SKM-1 treated with dmso at 0.1 percent for 144 hours (cell line): ENCODE results near the gene ATP13A5.

Source experiments
- DNase-seq: peaks from one replicate; lab custom pipeline; 2025; ENCODE audit not compliant: unreplicated experiment; lab: John Stamatoyannopoulos, UW

ATP13A5 gene

GRCh38 chr3:193347521-193348501 is 30.7 kb downstream of the ATP13A5 start:
- no peak for DNase-seq

- no peak for DNase-seq
Measured at GRCh38 chr3:193346259-193346658, 32.3 kb downstream of the ATP13A5 start.

GRCh38 chr3:193345431-193345830 is 33.1 kb downstream of the ATP13A5 start:
- no peak for DNase-seq

- DNase-seq: no peak
Measured at GRCh38 chr3:193344486-193344885, 34.1 kb downstream of the ATP13A5 start.

- no peak for DNase-seq
Measured at GRCh38 chr3:193343726-193344222, 34.8 kb downstream of the ATP13A5 start.

- no peak for DNase-seq
Measured at GRCh38 chr3:193342551-193342950, 36.0 kb downstream of the ATP13A5 start.

- no peak for DNase-seq
Measured at GRCh38 chr3:193335031-193335430, 43.5 kb downstream of the ATP13A5 start.

- no peak for DNase-seq
Measured at GRCh38 chr3:193333229-193333628, 45.3 kb downstream of the ATP13A5 start.

- DNase-seq: no peak
Measured at GRCh38 chr3:193330555-193331204, 47.9 kb downstream of the ATP13A5 start.

- DNase-seq: no peak
Measured at GRCh38 chr3:193317682-193318300, 60.8 kb downstream of the ATP13A5 start.

GRCh38 chr3:193314161-193314560 is 64.4 kb downstream of the ATP13A5 start:
- DNase-seq: no peak

- DNase-seq: no peak
Measured at GRCh38 chr3:193313061-193313958, 65.2 kb downstream of the ATP13A5 start.

- DNase-seq: no peak
Measured at GRCh38 chr3:193310914-193311723, 67.4 kb downstream of the ATP13A5 start.

- DNase-seq: no peak
Measured at GRCh38 chr3:193305356-193305755, 73.2 kb downstream of the ATP13A5 start.

- DNase-seq: no peak
Measured at GRCh38 chr3:193301433-193301832, 77.1 kb downstream of the ATP13A5 start.

GRCh38 chr3:193297421-193297820 is 81.1 kb downstream of the ATP13A5 start:
- no peak for DNase-seq

GRCh38 chr3:193295985-193296384 is 82.6 kb downstream of the ATP13A5 start:
- no peak for DNase-seq

- no peak for DNase-seq
Measured at GRCh38 chr3:193292386-193292785, 86.2 kb downstream of the ATP13A5 start.

GRCh38 chr3:193271101-193271840 is 107.3 kb downstream of the ATP13A5 start:
- no peak for DNase-seq
